HG03159 (cell line): ENCODE measurements around the gene ADCY5.

Source experiments
- ATAC-seq: cut with Tn5 transposase; IDR thresholded peaks from one replicate; pipeline ENCODE4 v1.9.1; 2021; ENCODE audit warnings: mild to moderate bottlenecking, moderate library complexity; ENCODE audit not compliant: unreplicated experiment

Gene ADCY5

DNA sequence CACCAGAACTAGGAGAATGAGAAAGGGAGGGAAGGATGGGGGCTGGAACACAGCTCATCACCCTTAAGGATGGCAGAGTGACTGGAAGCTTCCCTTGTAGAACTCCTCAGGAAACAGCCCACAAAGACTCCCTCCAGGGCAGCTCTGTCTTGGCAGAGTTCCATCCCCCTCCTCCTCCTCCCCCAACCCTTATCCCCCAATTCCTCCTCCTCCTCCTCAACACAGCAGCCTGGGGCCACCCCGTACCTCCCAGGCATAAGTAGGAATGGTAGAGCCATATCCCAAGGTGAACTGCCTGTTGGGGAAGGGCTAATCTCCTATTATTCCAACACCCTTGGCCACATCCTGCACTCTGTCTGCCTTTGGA is 38.8 kb downstream of the ADCY5 start:
- no peak for ATAC-seq

DNA sequence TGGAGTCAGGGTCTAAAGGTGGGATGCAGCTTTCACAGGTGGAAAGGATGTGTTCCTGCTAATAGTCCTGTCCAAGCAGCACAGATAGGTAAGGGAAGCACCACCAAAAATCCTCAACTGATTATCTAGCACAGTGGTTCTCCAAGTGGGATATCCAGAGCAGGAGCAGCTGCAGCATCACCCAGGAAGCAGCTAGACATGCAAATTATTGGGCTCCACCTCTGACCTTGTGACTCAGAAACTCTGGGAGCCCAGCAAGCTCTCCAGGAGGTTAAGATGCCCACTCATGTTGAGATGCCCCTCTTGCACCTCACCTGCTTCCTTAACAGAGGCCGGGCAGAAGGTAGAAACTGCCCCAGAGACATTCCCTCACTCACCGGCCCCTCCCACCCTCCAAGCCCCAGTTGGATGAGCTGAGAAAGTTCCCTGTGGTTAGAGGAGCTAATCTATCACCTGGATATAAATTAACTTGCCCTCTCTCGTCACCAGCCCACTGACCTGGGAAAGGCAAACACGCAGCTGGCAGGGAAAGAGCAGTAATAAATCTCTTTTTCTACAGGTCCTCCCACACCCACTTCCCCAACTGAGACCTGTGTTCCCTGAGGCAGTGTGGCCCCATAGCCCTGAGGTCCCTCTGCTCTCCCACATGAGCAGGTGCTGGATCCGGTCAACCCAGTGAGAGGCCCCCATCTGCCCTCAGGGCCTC is 39.3 kb downstream of the ADCY5 start:
- no peak for ATAC-seq

DNA sequence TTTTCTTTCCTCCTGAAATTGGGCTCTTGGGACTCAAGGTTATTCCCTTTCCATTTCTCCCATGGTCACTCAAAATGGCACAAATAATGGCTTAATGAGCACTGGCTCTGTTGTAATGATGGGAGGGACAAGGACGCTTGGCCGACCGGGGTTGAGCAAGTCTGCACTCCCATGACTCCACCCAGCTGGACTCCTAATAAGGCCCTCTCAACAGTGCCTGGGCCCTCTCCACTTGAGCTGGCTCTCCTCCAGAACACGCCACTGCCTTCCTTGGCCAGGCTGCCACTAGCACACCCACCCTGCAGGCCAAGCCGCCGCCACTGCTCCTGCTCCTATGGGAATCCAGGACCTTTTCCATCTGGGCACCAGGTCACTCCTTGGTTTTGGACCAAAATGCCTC is 42.3 kb downstream of the ADCY5 start:
- ATAC-seq = no peak

- no peak for ATAC-seq
Observed at GRCh38 chr3:123405936-123406510, 42.9 kb downstream of the ADCY5 start.

- ATAC-seq = no peak
Observed at GRCh38 chr3:123405021-123405420, 43.9 kb downstream of the ADCY5 start.

DNA sequence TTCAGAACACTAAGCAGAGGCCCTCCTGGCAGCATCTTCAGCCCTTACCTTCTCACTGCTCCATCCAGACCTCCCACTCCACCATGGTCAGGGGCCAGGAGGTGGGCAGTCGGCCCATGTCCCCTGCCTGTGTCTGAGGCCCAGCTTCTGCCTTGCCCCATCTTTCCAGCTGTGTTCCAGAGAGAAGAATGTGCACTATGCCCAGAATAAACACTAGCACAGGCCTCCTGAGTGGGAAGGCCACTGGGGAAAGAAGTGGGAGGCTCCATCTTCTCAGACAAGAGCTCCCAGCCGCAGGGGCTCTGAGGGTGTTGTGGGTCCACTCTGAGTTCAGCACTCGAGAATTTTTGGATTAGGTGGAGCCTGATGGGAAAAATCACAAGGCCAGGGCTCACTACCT is 44.5 kb downstream of the ADCY5 start:
- no peak for ATAC-seq

DNA sequence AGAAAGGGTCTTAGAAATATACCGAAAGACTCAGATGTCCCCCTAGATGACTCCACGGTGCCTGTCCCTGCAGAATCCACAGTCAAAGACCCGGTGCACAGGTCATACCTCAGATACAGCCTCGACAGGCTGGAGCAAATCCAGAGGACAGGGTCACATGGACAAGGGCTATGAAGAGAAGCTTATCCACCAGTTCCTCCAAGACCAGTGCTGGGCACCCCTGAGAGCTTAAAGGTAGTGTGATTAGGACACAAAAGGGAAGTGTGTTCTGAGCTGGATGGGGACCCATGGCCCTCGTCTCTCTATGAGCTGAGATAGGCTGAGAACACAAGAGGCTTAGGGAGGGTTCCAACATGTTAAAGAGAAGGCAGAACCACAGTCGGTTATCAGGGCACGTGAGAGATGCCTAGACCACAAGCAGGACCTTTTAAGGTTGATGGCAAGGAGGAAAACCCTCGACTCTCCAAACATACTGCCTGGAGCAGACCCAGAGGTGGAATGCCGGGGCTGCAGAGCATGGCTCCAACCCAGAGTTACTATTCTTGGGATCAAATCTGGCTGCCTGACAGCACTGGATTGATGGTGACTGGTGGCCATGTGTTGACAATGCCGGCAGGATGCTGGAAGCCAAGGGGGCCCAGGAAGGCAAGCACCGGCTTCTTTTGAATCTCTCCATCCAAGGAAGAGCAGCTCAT is 46.9 kb downstream of the ADCY5 start:
- ATAC-seq = no peak

- ATAC-seq = no peak
Observed at GRCh38 chr3:123400169-123400568, 48.7 kb downstream of the ADCY5 start.

DNA sequence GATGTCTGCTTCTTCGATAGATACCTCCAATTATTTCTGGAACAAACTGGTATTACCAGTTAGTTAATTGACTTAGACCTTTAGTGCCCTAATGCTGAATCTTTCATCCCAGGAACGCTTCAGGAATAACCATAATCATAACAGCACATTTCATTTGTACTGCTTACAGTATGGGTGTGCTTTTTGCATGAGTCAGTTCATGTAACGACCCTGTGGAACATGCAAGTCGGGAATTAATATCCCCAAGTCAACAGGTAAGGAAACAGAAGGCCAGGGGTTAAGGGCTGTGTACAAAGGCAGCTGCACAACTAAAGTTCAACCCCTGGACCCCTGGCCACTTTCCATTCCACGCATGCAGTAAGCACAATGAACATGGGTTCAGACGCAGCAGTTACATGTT is 49.2 kb downstream of the ADCY5 start:
- ATAC-seq = no peak

- ATAC-seq = no peak
Observed at GRCh38 chr3:123397921-123398785, 50.7 kb downstream of the ADCY5 start.

DNA sequence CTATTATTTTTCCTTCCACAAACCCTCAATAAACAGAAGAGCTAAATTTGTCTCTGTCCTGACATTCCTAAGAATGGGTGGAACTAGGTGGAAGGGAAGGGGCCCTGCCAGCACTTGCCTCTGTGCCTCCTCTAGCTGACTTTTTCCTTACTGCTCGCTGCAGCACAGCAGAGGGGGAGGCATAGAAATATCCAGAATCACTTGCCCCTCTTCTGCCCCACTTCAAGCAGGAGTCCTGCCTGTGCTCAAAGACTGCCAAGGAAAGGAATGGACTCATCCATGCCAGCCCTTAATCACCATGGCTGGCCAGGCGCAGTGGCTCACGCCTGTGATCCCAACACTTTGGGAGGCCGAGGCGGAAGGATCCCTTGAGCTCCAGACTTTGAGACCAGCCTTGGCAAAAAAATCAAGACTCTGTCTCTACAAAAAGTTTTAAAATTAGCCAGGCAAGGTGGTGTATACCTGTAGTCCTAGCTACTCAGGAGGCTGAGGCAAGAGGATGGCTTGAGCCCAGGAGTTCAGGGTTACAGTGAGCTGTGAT is 51.8 kb downstream of the ADCY5 start:
- ATAC-seq = no peak

GRCh38 chr3:123396171-123397049 is 52.5 kb downstream of the ADCY5 start:
- no peak for ATAC-seq

DNA sequence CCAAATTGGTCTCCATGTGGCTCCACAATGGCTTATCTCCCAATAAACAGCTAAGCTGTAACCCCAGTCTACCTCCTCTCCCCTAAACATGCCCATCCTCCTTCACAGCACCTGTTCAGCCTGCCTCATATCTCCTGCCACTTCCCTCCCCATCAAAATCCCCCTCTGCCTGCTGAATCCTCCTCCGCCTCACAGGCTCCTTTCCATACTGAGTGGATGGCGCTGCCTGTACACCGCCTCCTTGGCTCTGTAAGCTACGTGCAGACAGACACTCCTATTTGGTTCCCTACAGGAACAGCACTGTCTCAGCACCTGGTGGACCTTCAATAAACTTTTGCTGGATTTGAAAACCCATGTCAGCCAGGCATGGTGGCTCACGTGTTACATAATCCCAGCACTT is 53.7 kb downstream of the ADCY5 start:
- ATAC-seq = no peak

DNA sequence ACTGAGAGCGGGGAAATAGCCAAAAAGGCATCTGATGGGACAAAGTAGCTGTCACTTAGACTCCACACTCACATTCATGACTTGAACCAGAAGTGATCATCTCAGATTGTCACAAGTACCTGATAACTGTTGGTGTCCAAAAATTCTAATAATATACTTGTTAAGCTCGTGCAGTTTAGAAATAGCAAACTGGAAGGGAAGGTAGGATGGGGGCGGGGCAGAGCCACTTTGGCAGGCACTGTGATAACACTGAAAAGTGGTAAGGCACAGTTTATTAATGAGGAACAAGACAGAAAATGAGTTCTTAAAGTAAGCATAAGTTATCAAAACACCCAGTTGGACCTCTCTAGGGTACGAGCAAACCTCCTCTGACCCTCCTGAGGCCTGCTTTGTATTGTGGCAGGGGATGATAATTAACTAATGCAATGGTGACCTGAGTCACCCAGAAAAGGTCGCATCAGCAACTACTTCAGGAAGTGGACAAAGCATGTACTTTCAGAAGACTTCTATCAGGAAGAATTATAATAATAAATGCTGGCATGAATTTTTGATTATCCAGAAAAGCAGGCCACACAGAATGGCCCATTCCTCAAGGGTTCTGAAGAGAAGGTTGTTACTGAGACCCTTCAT is 54.4 kb downstream of the ADCY5 start:
- ATAC-seq = no peak

DNA sequence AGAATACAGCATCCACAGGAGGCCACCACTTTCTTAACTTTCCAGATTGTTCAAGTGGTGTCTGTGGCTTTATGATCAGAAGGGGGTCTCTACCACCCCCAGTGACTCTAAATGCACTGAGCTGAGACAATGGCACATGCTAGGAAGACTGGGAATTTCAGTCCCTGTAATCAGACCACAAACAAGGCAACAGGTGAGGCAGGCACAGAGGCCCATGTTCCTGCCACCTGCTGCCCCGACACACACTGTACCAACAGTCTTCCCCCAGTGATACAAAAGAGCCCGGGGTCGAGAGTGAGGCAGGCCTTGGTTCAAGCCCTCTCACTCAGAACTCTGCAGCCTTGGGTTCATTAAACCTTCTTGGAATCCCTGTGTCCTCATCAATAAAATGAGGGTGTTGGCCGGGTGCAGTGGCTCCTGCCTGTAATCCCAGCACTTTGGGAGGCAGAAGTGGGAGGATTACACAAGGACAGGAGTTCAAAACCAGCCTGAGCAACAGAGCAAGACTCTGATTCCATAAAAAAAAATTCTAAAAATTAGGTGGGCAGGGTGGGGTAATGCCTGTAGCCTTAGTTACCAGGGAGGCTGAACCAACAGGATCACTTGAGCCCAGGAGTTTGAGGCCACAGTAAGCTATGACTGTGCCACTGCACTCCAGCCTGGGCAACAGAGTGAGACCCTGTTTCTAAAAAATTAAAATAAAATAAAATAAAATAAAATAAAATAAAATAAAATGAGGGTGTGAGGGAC is 55.8 kb downstream of the ADCY5 start:
- no peak for ATAC-seq

- ATAC-seq = no peak
Observed at GRCh38 chr3:123392368-123392767, 56.5 kb downstream of the ADCY5 start.

GRCh38 chr3:123390865-123391600 is 57.9 kb downstream of the ADCY5 start:
- no peak for ATAC-seq

- no peak for ATAC-seq
Observed at GRCh38 chr3:123389628-123389918, 59.3 kb downstream of the ADCY5 start.
